Lower lobe of right lung (tissue), 2 donors: Measurements from ENCODE around the gene HOXA3. TPM values are rescaled to one million over a fixed set of nuclear protein-coding genes. Genes with fewer than 3 reads are reported as not detected.

Experiments
- ATAC-seq, 2 donors: fragments of 200-7000 bp; cut with Tn5 transposase; one replicate each; pipeline ENCODE4 v1.9.1; 2020 to 2022; ENCODE audit warnings: mild to moderate bottlenecking in 2 of 2, moderate library complexity in 2 of 2
- DNase-seq: peaks from one replicate; pipeline ENCODE4 v3.0.0-alpha.2; 2020
- H3K27ac ChIP-seq: fragments of 200-600 bp; one replicate; pipeline ENCODE4 v1.8.0; 2022
- H3K27me3 ChIP-seq: fragments of 200-600 bp; one replicate; pipeline ENCODE4 v1.8.0; 2022; ENCODE audit warnings: low read depth
- H3K36me3 ChIP-seq: fragments of 200-600 bp; one replicate; pipeline ENCODE4 v1.8.0; 2022; ENCODE audit warnings: mild to moderate bottlenecking
- H3K4me1 ChIP-seq: fragments of 200-600 bp; one replicate; pipeline ENCODE4 v1.8.0; 2022
- H3K4me3 ChIP-seq: fragments of 200-600 bp; one replicate; pipeline ENCODE4 v1.8.0; 2022; ENCODE audit warnings: mild to moderate bottlenecking
- H3K9me3 ChIP-seq: fragments of 200-600 bp; one replicate; pipeline ENCODE4 v1.8.0; 2022
- intact Hi-C: fragments of 100-400 bp; cut with DNase I; formaldehyde crosslinking; loops from one replicate; pipeline ENCODE4 v1.11.0; 2022
- total RNA-seq: library from RNA; stranded (reverse); fragmentation: NEBNext Ultra II Directional; extraction: Animal tissue kit (Norgen Biotek cat#: 25700); gene quantifications from one replicate; pipeline ENCODE4 v1.2.1, GENCODE V29; 2021
- TF ChIP-seq, protein P1 (sequence below): fragments of 200-600 bp; IDR thresholded peaks from one replicate; pipeline ENCODE4 v1.8.0; 2022; ENCODE audit warnings: antibody characterized with exemption, mild to moderate bottlenecking
- donor health status: DM: no; HTN: yes; CAD: no; lungs with severe emphysema.

Gene HOXA3
- total RNA-seq, 1 donor from 2014 or later = 4.6 TPM

DNA sequence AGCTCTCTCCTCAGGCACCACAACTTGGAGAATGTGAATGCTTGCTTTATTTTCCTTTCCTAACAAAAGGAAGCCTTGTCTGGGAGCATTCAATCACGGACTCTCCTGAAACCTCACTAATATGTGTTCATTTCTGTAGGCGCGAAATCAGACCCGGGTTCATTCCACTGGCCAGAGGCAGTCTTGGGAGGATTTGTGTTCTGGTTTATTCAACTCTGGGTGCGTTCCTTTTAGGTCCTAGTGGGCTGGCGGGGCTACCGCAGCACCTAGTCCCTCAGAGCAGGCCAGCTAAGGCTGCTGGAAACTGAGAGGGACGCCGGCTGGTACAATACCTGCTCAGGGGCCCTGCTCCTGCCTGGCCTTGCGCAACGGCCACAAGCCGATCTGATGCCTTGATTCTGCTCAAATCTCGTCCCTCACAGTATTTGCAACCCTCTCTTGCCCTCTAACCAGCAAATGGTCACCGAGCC lies 29.3 kb downstream of the HOXA3 start:
- H3K27me3 ChIP-seq = peaks cover 20% of the 10 kb centered on the region

DNA sequence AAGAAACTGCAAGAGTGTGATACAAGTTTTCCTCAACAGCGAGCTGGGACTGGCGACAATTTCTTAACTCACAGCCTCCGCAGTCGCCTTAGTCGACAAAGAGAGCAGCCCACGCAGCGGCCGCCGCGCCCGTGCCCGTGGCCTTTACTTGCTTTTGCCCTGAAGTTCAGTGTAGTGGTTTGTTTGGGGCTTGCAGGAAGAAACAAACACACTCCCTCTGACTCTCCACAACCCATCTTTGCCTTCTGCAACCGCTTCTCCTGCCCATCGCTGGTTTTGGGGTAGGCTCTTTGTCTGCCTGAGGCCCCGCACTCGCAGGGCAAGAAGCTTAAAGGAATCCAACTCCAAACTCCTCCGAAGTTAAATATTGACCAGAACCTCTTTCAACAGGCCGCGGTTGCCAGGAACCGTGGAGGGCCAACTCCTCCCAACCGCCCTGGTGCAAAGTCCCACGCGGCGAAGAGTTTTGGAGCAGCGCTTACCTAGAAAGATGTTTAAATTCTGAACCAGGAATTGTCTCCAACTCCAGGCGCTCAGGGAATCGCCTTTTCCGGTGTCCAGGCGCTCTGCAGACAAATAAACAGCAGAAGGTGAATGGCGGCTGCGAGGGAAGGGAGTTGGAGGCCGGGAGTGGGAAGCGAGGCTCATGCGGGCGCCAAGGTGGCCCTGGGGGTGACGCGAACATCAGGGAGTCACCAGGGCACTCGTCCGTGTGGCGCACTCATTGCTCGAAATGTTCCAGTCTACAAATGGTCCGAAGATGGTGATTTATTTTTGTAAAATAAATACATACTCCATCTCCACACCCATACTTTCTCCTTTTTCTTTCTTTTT lies 30.1 kb downstream of the HOXA3 start:
- DNase-seq (no peak), ATAC-seq (no peak)
- Histone ChIP-seq H3K27me3 (peaks cover 16% of the 10 kb centered on the region), H3K9me3 (no peaks in the 10 kb centered on the region), H3K4me1 (peaks cover 41% of the 10 kb centered on the region), H3K36me3 (no peaks in the 10 kb centered on the region), H3K27ac (peak overlapping the region; percentile 92), H3K4me3 (peak overlapping the region; percentile 51)
- TF ChIP-seq, protein P1, sequence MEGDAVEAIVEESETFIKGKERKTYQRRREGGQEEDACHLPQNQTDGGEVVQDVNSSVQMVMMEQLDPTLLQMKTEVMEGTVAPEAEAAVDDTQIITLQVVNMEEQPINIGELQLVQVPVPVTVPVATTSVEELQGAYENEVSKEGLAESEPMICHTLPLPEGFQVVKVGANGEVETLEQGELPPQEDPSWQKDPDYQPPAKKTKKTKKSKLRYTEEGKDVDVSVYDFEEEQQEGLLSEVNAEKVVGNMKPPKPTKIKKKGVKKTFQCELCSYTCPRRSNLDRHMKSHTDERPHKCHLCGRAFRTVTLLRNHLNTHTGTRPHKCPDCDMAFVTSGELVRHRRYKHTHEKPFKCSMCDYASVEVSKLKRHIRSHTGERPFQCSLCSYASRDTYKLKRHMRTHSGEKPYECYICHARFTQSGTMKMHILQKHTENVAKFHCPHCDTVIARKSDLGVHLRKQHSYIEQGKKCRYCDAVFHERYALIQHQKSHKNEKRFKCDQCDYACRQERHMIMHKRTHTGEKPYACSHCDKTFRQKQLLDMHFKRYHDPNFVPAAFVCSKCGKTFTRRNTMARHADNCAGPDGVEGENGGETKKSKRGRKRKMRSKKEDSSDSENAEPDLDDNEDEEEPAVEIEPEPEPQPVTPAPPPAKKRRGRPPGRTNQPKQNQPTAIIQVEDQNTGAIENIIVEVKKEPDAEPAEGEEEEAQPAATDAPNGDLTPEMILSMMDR = no peak
- intact Hi-C loops = no loop called here

More for the DNA sequence above, 29.3 kb downstream of the HOXA3 start:
- TF ChIP-seq, protein P1 = no peak
- H3K9me3 ChIP-seq = no peaks in the 10 kb centered on the region
- peak overlapping the region; percentile 92 for H3K27ac ChIP-seq
- peaks cover 45% of the 10 kb centered on the region for H3K4me1 ChIP-seq
- no peak for ATAC-seq
- H3K4me3 ChIP-seq = peak overlapping the region; percentile 51
- DNase-seq = no peak
- H3K36me3 ChIP-seq = no peaks in the 10 kb centered on the region
- intact Hi-C loops = no loop called here

- peaks cover 35% of the 10 kb centered on the region for H3K4me1 ChIP-seq
- ATAC-seq = no peak
- no peaks in the 10 kb centered on the region for H3K36me3 ChIP-seq
- peaks cover 16% of the 10 kb centered on the region for H3K27me3 ChIP-seq
- no peaks in the 10 kb centered on the region for H3K9me3 ChIP-seq
- no peak for DNase-seq
- H3K27ac ChIP-seq = peak overlapping the region; percentile 92
- intact Hi-C loops = no loop called here
- TF ChIP-seq, protein P1 = no peak
- peak overlapping the region; percentile 51 for H3K4me3 ChIP-seq
Observed at GRCh38 chr7:27121684-27122076, 30.7 kb downstream of the HOXA3 start.

DNA sequence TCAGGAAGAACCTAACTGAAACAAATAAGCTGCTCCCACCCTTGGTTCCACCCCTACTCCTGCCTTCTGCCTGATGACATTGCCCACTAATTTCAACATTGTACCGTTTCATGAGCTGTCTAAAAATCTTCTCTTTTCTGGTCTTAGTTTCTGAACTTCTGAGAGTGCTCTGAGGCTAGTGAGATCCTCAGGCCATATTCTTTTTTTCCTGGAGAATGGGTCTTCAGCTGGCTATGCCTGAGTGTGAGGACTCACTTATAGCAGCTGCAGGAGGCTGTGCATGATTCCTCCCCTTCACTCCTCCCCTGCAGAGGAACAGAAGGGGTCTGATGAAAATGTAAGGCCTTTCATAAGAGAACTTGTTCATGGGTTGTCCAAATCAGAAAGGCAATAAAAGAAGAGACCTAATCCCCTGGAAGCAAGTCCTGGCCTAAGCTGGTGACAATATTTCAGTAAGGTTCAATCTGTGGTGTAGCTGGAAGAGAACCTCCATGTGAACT lies 32.9 kb downstream of the HOXA3 start:
- intact Hi-C loops = no loop called here
- Histone ChIP-seq H3K36me3 (no peaks in the 10 kb centered on the region), H3K4me1 (peaks cover 14% of the 10 kb centered on the region), H3K27me3 (peaks cover 25% of the 10 kb centered on the region), H3K9me3 (no peaks in the 10 kb centered on the region), H3K4me3 (peak overlapping the region; percentile 55), H3K27ac (peak overlapping the region; percentile 87)
- TF ChIP-seq, protein P1 = no peak
- ATAC-seq (no peak), DNase-seq (no peak)

DNA sequence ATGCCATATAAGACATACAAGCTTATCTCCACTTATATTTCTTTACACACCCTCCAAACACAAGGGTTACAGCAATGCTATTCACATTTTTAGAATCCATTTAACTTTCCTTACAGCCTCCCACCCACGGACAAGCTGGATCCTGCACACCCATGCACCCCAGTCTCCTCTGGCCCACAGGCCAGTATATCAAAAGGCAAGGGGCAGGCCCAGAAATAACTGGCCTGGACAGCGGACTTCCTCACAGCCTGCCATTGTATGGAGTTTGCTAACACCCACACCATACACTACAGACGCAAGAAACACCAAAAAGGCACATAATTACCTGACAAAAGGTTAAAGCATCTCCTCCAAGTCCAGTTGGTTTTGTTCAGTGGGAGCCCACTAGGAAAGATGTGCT lies 33.8 kb downstream of the HOXA3 start:
- no peak for ATAC-seq
- peak overlapping the region; percentile 87 for H3K27ac ChIP-seq
- DNase-seq = no peak
- intact Hi-C loops = no loop called here
- TF ChIP-seq, protein P1 = no peak
- peaks cover 20% of the 10 kb centered on the region for H3K27me3 ChIP-seq
- peak overlapping the region; percentile 55 for H3K4me3 ChIP-seq
- no peaks in the 10 kb centered on the region for H3K36me3 ChIP-seq
- H3K9me3 ChIP-seq = no peaks in the 10 kb centered on the region
- H3K4me1 ChIP-seq = peaks cover 14% of the 10 kb centered on the region
